GM21423 (cell line): ENCODE measurements around the gene ARID1B.
A peak's percentile ranks its signal among the peaks of the same experiment; 100 is the strongest.

Experiments used
- ATAC-seq: cut with Tn5 transposase; IDR thresholded peaks from one replicate; pipeline ENCODE4 v1.9.1; 2021; ENCODE audit warnings: mild to moderate bottlenecking, moderate library complexity; ENCODE audit not compliant: unreplicated experiment

Gene ARID1B

GRCh38 chr6:157217894-157218370 is 440.8 kb downstream of the ARID1B start:
- ATAC-seq, result no peak

GRCh38 chr6:157218371-157219198 is 441.4 kb downstream of the ARID1B start:
- ATAC-seq, result no peak

- ATAC-seq, result no peak
These were observed 442.3 kb downstream of the ARID1B start for GRCh38 chr6:157219201-157220200.

- no peak for ATAC-seq
These were observed 443.3 kb downstream of the ARID1B start for GRCh38 chr6:157220485-157220884.

GRCh38 chr6:157221049-157221816 is 444.1 kb downstream of the ARID1B start:
- peak; percentile 45 for ATAC-seq

GRCh38 chr6:157221817-157222175 is 444.6 kb downstream of the ARID1B start:
- ATAC-seq, result no peak

- peak; percentile 8 for ATAC-seq
These were observed 445.2 kb downstream of the ARID1B start for GRCh38 chr6:157222201-157222981.

GRCh38 chr6:157223021-157223430 is 445.8 kb downstream of the ARID1B start:
- ATAC-seq, result peak; percentile 39

- no peak for ATAC-seq
These were observed 446.3 kb downstream of the ARID1B start for GRCh38 chr6:157223511-157223910.

- no peak for ATAC-seq
These were observed 447.2 kb downstream of the ARID1B start for GRCh38 chr6:157224178-157224950.

GRCh38 chr6:157224951-157225574 is 447.9 kb downstream of the ARID1B start:
- ATAC-seq, result no peak

- no peak for ATAC-seq
These were observed 448.4 kb downstream of the ARID1B start for GRCh38 chr6:157225575-157225995.

GRCh38 chr6:157226026-157226625 is 448.9 kb downstream of the ARID1B start:
- no peak for ATAC-seq

GRCh38 chr6:157226761-157227160 is 449.6 kb downstream of the ARID1B start:
- ATAC-seq, result no peak

GRCh38 chr6:157227202-157228166 is 450.3 kb downstream of the ARID1B start:
- ATAC-seq, result no peak

- ATAC-seq, result no peak
These were observed 451.4 kb downstream of the ARID1B start for GRCh38 chr6:157228426-157229131.
